Activated naive CD4-positive, alpha-beta T cell treated with anti-CD3 and anti-CD28 coated beads, Interleukin-2, amount 50 U/mL, for 24 hours (primary cell): ENCODE results near the gene JAG1.

Experiments used
- H3K27ac Mint-ChIP-seq: one replicate; pipeline ENCODE4 v1.8.0; 2021; ENCODE audit warnings: mild to moderate bottlenecking, mixed read lengths
- H3K27me3 Mint-ChIP-seq: one replicate; pipeline ENCODE4 v1.8.0; 2021; ENCODE audit warnings: mixed read lengths
- H3K36me3 Mint-ChIP-seq: one replicate; pipeline ENCODE4 v1.8.0; 2021; ENCODE audit warnings: mixed read lengths
- H3K4me1 Mint-ChIP-seq: one replicate; pipeline ENCODE4 v1.8.0; 2021; ENCODE audit warnings: mixed read lengths
- H3K4me3 Mint-ChIP-seq: one replicate; pipeline ENCODE4 v1.8.0; 2021; ENCODE audit warnings: mild to moderate bottlenecking, mixed read lengths
- H3K9me3 Mint-ChIP-seq: one replicate; pipeline ENCODE4 v1.8.0; 2021; ENCODE audit warnings: mixed read lengths

Gene JAG1

GRCh38 chr20:10641467-10641866 lies 32.3 kb downstream of the JAG1 start:
- H3K27ac Mint-ChIP-seq, result no peak overlapping the region
- H3K4me3 Mint-ChIP-seq, result no peak overlapping the region
- H3K27me3 Mint-ChIP-seq, result no peaks in the 10 kb centered on the region
- no peaks in the 10 kb centered on the region for H3K4me1 Mint-ChIP-seq
- H3K36me3 Mint-ChIP-seq, result no peaks in the 10 kb centered on the region
- H3K9me3 Mint-ChIP-seq, result no peaks in the 10 kb centered on the region

GRCh38 chr20:10640897-10641296 lies 32.9 kb downstream of the JAG1 start:
- Mint-ChIP-seq H3K36me3 (no peaks in the 10 kb centered on the region), H3K4me3 (no peak overlapping the region), H3K27me3 (no peaks in the 10 kb centered on the region), H3K9me3 (no peaks in the 10 kb centered on the region), H3K27ac (no peak overlapping the region), H3K4me1 (no peaks in the 10 kb centered on the region)

GRCh38 chr20:10639737-10640556 lies 33.9 kb downstream of the JAG1 start:
- H3K27ac Mint-ChIP-seq, result no peak overlapping the region
- no peak overlapping the region for H3K4me3 Mint-ChIP-seq
- no peaks in the 10 kb centered on the region for H3K4me1 Mint-ChIP-seq
- H3K36me3 Mint-ChIP-seq, result no peaks in the 10 kb centered on the region
- no peaks in the 10 kb centered on the region for H3K27me3 Mint-ChIP-seq
- no peaks in the 10 kb centered on the region for H3K9me3 Mint-ChIP-seq

GRCh38 chr20:10639077-10639736 lies 34.6 kb downstream of the JAG1 start:
- no peaks in the 10 kb centered on the region for H3K36me3 Mint-ChIP-seq
- H3K4me1 Mint-ChIP-seq, result no peaks in the 10 kb centered on the region
- H3K9me3 Mint-ChIP-seq, result no peaks in the 10 kb centered on the region
- H3K27ac Mint-ChIP-seq, result no peak overlapping the region
- no peak overlapping the region for H3K4me3 Mint-ChIP-seq
- no peaks in the 10 kb centered on the region for H3K27me3 Mint-ChIP-seq

GRCh38 chr20:10637563-10637962 lies 36.2 kb downstream of the JAG1 start:
- Mint-ChIP-seq H3K27ac (no peak overlapping the region), H3K27me3 (no peaks in the 10 kb centered on the region), H3K9me3 (no peaks in the 10 kb centered on the region)

GRCh38 chr20:10637031-10637559 lies 36.7 kb downstream of the JAG1 start:
- Mint-ChIP-seq H3K4me1 (peaks cover 5% of the 10 kb centered on the region), H3K27me3 (no peaks in the 10 kb centered on the region), H3K36me3 (no peaks in the 10 kb centered on the region), H3K9me3 (no peaks in the 10 kb centered on the region), H3K27ac (no peak overlapping the region), H3K4me3 (no peak overlapping the region)

More at GRCh38 chr20:10637563-10637962, 36.2 kb downstream of the JAG1 start:
- Mint-ChIP-seq H3K4me3 (no peak overlapping the region), H3K36me3 (no peaks in the 10 kb centered on the region), H3K4me1 (peaks cover 5% of the 10 kb centered on the region)

- H3K4me3 Mint-ChIP-seq, result no peak overlapping the region
- no peaks in the 10 kb centered on the region for H3K36me3 Mint-ChIP-seq
- no peak overlapping the region for H3K27ac Mint-ChIP-seq
- H3K27me3 Mint-ChIP-seq, result no peaks in the 10 kb centered on the region
- no peaks in the 10 kb centered on the region for H3K9me3 Mint-ChIP-seq
- peaks cover 5% of the 10 kb centered on the region for H3K4me1 Mint-ChIP-seq
These were observed 37.4 kb downstream of the JAG1 start for GRCh38 chr20:10636326-10636818.

GRCh38 chr20:10635476-10636208 lies 38.2 kb downstream of the JAG1 start:
- Mint-ChIP-seq H3K4me1 (peaks cover 5% of the 10 kb centered on the region), H3K36me3 (no peaks in the 10 kb centered on the region), H3K9me3 (no peaks in the 10 kb centered on the region), H3K27ac (no peak overlapping the region), H3K4me3 (no peak overlapping the region), H3K27me3 (no peaks in the 10 kb centered on the region)

GRCh38 chr20:10634683-10635411 lies 39.0 kb downstream of the JAG1 start:
- Mint-ChIP-seq H3K27ac (no peak overlapping the region), H3K9me3 (no peaks in the 10 kb centered on the region), H3K36me3 (no peaks in the 10 kb centered on the region), H3K27me3 (no peaks in the 10 kb centered on the region), H3K4me3 (no peak overlapping the region), H3K4me1 (peaks cover 5% of the 10 kb centered on the region)

GRCh38 chr20:10634211-10634610 lies 39.6 kb downstream of the JAG1 start:
- Mint-ChIP-seq H3K36me3 (no peaks in the 10 kb centered on the region), H3K4me3 (no peak overlapping the region), H3K27ac (no peak overlapping the region), H3K9me3 (no peaks in the 10 kb centered on the region), H3K27me3 (no peaks in the 10 kb centered on the region), H3K4me1 (peaks cover 5% of the 10 kb centered on the region)

- no peak overlapping the region for H3K27ac Mint-ChIP-seq
- no peak overlapping the region for H3K4me3 Mint-ChIP-seq
- no peaks in the 10 kb centered on the region for H3K27me3 Mint-ChIP-seq
- no peaks in the 10 kb centered on the region for H3K36me3 Mint-ChIP-seq
- H3K4me1 Mint-ChIP-seq, result peaks cover 5% of the 10 kb centered on the region
- H3K9me3 Mint-ChIP-seq, result no peaks in the 10 kb centered on the region
These were observed 40.1 kb downstream of the JAG1 start for GRCh38 chr20:10633718-10634117.

GRCh38 chr20:10632721-10633509 lies 40.9 kb downstream of the JAG1 start:
- H3K36me3 Mint-ChIP-seq, result no peaks in the 10 kb centered on the region
- H3K4me3 Mint-ChIP-seq, result no peak overlapping the region
- H3K9me3 Mint-ChIP-seq, result no peaks in the 10 kb centered on the region
- H3K4me1 Mint-ChIP-seq, result peaks cover 5% of the 10 kb centered on the region
- H3K27ac Mint-ChIP-seq, result peak overlapping the region; percentile 23
- no peaks in the 10 kb centered on the region for H3K27me3 Mint-ChIP-seq

- H3K27me3 Mint-ChIP-seq, result no peaks in the 10 kb centered on the region
- H3K36me3 Mint-ChIP-seq, result no peaks in the 10 kb centered on the region
- H3K4me3 Mint-ChIP-seq, result no peak overlapping the region
- H3K4me1 Mint-ChIP-seq, result peaks cover 5% of the 10 kb centered on the region
- H3K9me3 Mint-ChIP-seq, result no peaks in the 10 kb centered on the region
- no peak overlapping the region for H3K27ac Mint-ChIP-seq
These were observed 42.7 kb downstream of the JAG1 start for GRCh38 chr20:10631126-10631525.

- H3K27me3 Mint-ChIP-seq, result no peaks in the 10 kb centered on the region
- no peaks in the 10 kb centered on the region for H3K9me3 Mint-ChIP-seq
- peaks cover 5% of the 10 kb centered on the region for H3K4me1 Mint-ChIP-seq
- no peak overlapping the region for H3K27ac Mint-ChIP-seq
- H3K4me3 Mint-ChIP-seq, result no peak overlapping the region
- peaks cover 2% of the 10 kb centered on the region for H3K36me3 Mint-ChIP-seq
These were observed 43.7 kb downstream of the JAG1 start for GRCh38 chr20:10629946-10630650.
